Epithelial cell of proximal tubule (primary cell): ENCODE data around the gene RALY. TPM values are rescaled to one million over a fixed set of nuclear protein-coding genes. Genes with fewer than 3 reads are reported as not detected.
A peak's percentile ranks its signal among the peaks of the same experiment; 100 is the strongest.

Source experiments
- DNase-seq: peaks from one replicate; pipeline ENCODE4 v3.0.0-alpha.2; 2011; ENCODE audit warnings: low read depth
- H3K4me3 ChIP-seq: 2 replicates; pipeline ENCODE4 v1.5.1; 2011; ENCODE audit warnings: low read depth, mild to moderate bottlenecking, low read length
- CTCF ChIP-seq: conservative IDR thresholded peaks from 2 replicates; pipeline ENCODE4 v1.5.1; 2012; ENCODE audit warnings: low read depth, mild to moderate bottlenecking, low read length
- total RNA-seq: library from RNA; depleted of rRNA; stranded (reverse); fragments of >200 nt; gene quantifications from 2 replicates; pipeline ENCODE4 v1.2.3, GENCODE V29; 2015

Gene RALY
- 111 and 145 TPM in 2 replicates for total RNA-seq

DNA sequence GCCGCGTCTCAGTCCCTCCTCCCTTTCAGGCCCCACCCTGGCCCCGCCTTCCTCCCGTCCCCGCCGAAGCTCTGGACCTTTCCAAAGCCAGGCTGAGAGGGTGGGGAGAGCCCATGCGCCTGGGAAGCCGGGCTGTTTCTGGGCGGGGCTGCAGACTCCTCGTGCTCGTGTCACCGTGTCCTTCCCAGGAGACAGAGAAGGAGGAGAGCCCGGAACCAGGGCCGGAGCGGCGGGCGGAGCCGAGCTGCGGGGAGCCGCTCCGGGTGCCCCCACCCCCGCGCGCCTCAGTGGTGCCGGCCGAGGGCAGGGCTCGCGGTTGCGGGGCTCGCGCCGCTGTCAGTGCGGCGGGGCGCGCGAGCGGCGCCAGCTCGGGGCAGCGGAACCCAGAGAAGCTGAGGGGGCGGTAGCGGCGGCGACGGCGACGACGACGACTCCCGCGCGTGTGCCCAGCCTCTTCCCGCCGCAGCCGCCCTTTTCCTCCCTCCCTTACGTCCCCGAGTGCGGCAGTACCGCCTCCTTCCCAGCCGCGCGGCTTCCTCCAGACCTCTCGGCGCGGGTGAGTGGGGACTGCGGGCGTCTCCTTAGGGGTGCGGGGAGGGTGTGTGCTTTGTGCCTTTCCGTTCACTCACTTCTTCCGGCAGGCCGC lies at the start of gene RALY:
Gene RALY (plus strand): TSS at position 336 of the 646 bp plus-strand sequence. CDS start 78,164 bp downstream, outside the sequence.
- DNase-seq = no peak
- TF ChIP-seq CTCF = no peak
- peak within 1 kb of the TSS; percentile 93 for H3K4me3 ChIP-seq

DNA sequence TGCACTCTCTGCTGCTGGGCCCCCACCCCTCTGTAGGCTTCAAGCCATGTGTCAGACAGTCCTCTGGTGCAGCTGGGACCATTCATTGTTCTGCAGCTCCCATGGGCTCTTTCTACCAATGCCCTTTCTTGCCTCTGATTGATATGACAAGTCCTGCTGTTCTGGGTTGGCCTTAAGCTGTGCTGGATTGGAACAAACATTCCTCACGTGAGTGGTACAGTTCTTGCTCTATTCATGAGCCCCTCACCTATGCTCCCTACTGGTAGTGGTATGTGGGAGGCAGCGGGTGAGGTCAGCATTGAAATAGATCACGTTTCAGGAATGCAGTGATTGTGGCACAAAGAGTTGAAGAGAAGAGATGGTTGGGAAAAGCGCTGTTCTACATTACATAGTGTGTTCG lies 48.8 kb upstream of the RALY start:
- H3K4me3 ChIP-seq = no peak overlapping the region
- no peak for TF ChIP-seq CTCF
- no peak for DNase-seq

DNA sequence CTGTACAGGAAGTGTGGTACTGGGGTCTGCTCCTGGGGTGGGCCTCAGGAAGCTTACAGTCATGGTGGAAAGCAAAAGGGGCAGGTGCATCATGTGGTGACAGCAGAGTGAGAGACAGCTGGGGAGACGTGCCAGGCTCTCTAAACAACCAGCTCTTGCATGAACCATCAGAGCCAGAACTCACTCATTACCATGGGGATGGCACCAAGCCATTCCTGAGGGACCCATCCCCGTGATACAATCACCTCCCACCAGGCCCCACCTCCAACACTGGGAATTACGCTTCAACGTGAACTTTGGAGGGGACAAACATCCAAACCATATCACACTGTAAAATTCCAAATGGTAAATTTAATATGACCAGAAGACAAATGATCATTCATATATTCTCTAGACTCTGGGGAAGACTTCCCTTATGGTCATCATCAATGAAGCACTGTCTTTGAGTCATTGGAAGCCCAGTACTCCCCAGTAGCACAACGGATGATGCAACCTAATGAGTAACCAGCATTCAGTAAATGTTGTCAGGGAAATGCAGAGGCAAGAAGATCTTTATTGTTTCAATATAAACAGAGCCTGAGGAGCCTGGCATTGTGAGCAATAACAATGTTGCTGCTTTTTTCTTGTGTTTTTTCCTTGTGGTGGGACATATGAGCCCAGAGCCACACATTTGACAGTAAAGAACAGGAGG lies 48.2 kb upstream of the RALY start:
- TF ChIP-seq CTCF = no peak
- no peak overlapping the region for H3K4me3 ChIP-seq
- DNase-seq = peak; percentile 35

- no peak overlapping the region for H3K4me3 ChIP-seq
- TF ChIP-seq CTCF = peak; percentile 67
- no peak for DNase-seq
These were observed 45.9 kb upstream of the RALY start for GRCh38 chr20:33947709-33948295.

DNA sequence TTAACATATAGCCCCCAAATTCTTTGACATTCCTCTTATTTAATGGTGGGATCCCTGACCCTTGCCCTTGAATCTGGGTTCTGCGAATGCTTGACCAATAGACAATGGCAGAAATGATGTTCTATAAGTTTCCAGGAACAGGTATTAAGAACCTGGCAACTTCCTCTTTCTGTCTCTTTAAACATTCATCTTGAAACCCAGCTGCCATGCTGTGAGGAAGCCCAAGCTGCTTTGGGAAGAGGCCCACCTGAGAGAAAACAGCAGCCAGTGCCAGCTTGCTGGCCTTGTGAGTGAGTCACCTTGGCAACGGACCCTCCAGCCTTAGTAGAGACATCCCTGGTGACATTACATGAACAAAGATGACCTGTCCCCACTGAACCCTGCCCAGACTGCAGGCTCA lies 45.2 kb upstream of the RALY start:
- no peak overlapping the region for H3K4me3 ChIP-seq
- TF ChIP-seq CTCF = no peak
- DNase-seq = no peak

- H3K4me3 ChIP-seq = no peak overlapping the region
- no peak for TF ChIP-seq CTCF
- DNase-seq = no peak
These were observed 42.5 kb upstream of the RALY start for GRCh38 chr20:33951171-33951570.
